ENCODE data around the gene HEY2.
"Not testable (repeated sequence)": the region's sequence is repeated elsewhere in the genome, so short reads cannot be mapped to it uniquely, and the experiment has no call there.

HEY2 gene

GRCh38 chr6:125773387-125774341, 24.2 kb downstream of the HEY2 start:
- no peak for DNase-seq

DNA sequence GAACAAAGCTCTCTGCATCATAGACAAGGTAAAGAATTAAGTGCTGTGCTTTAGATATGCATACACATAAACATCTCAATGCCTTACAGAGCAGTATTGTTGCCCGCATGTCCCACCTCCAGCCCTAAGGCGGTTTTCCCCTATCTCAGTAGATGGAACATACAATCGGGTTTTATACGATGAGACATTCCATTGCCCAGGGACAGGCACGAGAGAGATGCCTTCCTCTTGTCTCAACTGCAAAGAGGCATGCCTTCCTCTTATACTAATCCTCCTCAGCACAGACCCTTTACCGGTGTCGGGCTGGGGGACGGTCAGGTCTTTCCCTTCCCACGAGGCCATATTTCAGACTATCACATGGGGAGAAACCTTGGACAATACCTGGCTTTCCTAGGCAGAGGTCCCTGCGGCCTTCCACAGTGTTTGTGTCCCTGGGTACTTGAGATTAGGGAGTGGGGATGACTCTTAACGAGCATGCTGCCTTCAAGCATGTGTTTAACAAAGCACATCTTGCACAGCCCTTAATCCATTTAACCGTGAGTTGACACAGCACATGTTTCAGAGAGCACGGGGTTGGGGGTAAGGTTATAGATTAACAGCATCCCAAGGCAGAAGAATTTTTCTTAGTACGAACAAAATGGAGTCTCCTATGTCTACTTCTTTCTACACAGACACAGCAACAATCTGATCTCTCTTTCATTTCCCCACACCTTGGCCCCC, 26.8 kb downstream of the HEY2 start:
- DNase-seq = not testable (repeated sequence)

- DNase-seq = peak; percentile 93
Measured at GRCh38 chr6:125779924-125780539, 30.6 kb downstream of the HEY2 start.

DNA sequence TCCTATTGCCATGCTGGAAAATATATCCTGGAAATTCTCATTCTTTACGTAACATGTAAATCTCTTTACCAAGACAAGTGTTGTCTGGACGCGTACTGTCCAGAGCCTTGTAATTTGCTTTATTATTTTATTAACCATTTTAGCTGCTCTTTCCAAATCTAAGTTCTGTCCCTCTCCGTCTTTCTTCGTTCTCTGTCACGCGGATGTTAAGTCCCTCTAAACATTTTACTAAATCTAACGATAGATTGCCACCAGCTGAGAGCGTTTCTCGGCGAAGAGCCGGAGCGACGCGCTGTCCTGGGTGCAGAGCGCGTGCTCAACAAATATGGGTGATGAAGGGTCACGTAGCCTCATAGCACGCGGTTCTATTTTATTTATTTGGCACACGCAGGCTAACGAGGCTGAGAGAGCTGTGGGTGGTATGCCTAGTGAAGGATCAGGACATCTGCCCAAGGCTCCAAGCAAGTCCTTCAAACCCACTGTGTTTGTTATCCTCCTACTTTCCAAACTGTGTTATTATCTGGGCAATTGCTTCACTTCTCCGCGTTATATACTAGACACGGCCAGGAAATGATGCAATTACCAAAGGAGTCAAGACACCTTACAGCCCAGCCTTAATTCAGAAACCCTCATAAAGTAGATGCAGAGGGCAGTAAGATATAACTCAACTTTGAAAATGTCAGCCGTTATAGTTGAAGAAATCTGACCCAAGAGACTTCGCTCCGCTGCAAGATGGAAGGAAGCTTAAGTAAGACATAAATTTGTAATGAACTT, 31.3 kb downstream of the HEY2 start:
- DNase-seq = peak; percentile 78

DNA sequence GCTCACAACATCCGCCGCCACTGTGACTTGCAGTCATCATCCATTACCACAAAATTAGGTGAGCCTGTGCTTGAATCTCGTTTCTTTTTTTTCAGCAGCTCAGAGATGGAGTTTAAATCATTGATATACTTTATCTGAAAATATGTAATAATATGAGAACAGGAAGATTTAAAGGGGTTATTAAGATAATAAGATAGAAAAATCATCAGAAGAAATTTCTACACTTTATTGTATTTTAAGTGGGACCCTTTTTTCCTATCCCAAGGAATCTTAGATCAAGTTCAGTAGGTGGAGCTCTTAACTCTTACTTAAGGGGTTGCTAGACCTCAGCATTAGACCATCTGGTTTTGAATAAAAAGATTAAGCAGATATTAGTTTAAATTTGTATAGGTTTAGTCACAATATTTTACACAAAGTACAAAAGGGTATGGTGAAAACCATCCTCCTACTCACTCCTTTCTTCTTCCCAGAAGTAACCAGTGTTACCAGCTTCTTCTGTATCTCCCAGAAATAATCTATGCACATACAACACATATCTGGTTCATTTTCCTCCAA, 32.0 kb downstream of the HEY2 start:
- peak; percentile 52 for DNase-seq

DNA sequence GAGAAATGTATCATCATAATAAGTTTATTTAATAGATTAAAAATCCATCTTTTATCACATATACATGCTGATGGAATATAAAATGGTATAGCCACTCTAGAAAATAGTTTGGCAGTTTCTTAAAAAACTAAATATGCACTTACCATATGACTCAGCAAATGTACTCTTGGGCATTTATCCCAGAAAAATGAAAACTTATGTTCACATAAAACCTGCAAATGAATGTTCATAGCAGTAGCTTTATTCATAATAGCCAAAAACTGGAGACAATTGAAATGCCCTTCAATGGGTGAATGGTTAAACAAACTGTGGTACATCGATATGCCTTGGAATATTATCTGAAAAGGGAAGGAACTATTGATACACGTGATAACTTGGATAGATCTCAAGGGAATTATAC, 34.9 kb downstream of the HEY2 start:
- DNase-seq = no peak

DNA sequence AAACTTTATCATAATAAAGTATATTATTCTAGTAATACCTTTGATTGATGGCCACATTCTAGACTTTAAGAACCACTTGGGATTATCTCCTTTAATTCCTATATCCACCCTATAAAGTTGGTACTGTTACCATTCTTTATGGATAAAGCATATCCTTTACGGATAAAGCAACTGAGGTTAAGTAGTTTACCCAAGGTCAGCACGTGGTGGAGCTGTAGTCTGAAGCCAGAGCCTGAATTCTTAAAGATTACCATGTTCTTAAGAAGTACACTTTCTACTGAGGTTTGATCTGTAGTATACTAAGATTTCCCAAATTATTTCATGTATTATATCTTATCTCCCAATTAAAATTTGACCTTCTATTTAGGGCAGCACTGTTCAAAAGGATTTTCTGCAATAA, 38.4 kb downstream of the HEY2 start:
- DNase-seq = no peak

- DNase-seq = no peak
Measured at GRCh38 chr6:125789167-125789566, 39.7 kb downstream of the HEY2 start.

- DNase-seq = peak; percentile 70
Measured at GRCh38 chr6:125789576-125790357, 40.3 kb downstream of the HEY2 start.

GRCh38 chr6:125790358-125791150, 41.1 kb downstream of the HEY2 start, which contains the start of gene NCOA7:
Gene NCOA7 (plus strand): TSS chr6:125790960. CDS start chr6:125815355, 24,395 bp downstream.
- peak; percentile 70 for DNase-seq

- peak; percentile 42 for DNase-seq
Measured at GRCh38 chr6:125791151-125791819, 41.9 kb downstream of the HEY2 start.

DNA sequence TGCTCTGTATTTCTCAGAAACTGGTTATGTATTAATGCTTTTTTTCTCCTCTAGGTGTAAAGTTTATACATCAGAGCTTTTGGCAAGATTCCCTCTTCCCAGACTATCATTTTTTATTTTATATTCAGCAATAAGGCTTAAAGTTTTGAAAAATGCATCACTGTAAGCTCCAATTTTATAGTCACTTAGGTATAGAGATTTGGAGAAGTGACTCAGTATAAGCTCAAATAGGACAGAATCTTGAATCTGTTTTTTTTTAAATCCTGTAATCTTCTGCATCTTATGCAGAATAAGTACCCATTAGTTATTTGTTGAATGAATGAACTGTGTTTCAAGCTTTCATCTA, 42.4 kb downstream of the HEY2 start:
- DNase-seq = no peak

GRCh38 chr6:125792172-125792571, 42.7 kb downstream of the HEY2 start:
- DNase-seq = no peak

- DNase-seq = no peak
Measured at GRCh38 chr6:125792680-125793079, 43.2 kb downstream of the HEY2 start.

DNA sequence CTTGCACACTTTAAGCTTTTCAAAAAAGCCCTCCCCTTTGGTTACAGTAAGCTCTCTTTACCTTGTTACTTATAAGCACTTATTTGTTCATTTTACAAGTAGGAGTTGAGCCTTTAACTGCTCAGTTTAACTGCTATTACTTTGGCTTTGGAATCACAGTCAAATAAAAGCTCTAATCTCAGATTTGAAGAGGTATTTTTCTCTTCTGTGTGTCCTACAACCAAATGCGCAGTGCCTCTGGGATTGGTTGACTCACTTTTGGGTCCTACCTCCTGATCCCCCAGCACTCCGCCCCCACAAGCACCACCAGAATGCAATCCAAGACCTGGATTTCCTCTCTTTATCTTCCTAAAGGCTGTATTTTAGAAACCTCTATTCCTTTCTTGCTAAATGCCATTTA, 43.8 kb downstream of the HEY2 start:
- DNase-seq = no peak

DNA sequence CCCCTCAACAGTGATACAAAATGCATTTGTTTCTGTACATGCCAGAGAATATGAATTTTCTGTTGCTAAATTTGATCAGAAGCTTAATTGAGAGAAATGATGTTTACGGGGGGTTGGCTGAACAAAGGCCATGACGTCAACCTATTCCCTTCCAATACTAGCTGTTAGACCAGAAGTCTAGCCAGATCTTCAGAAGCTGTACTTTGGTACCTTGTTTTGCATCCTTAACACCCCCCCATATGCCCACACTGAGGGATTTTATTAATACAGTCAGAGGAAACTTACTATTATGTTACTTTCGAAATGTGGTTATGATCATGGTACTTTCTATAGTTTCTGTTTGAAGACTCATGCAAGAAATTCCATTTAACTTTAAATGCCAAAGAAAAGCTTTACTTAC, 44.4 kb downstream of the HEY2 start:
- DNase-seq = no peak

GRCh38 chr6:125794342-125795137, 45.1 kb downstream of the HEY2 start:
- DNase-seq = no peak

- no peak for DNase-seq
Measured at GRCh38 chr6:125795301-125795700, 45.9 kb downstream of the HEY2 start.
